ENCODE results near the gene OXCT1. TPM values are rescaled to one million over a fixed set of nuclear protein-coding genes. Genes with fewer than 3 reads are reported as not detected.

Gene OXCT1
- total and polyA plus RNA-seq, 2 of the 4 experiments (the other 2 are of a cell fraction): 14.2 to 16.3 TPM

DNA sequence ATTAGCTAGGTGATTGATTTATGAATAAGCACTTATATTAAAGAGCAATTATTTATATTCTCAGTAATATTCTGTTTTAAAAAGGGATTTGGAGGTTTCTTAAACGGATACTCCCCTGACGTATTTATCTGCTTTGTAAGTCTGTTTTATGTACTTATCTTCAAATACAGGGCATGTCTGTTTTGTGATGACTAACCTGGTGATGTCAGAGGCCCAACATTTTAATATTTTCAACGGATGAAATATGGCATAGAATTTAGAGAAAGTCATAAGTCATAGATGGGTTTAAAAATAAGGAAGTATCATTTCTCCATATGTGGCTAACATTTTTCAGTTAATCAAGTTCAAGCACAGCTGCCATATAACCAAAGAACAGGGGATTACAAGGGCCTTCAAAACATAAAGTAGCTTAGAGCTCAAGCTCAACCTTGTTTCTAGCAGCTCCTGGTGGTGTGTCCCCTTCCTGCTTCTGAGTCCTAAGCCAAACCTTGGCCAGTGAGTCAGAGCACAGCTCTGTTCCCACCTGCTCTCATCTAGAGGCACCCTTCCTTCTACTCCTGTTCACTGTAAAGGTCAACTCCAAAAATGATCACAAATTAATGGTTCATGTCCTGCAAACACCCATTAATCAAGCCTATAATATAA is 131.4 kb downstream of the OXCT1 start:
- BruUV-seq (replicated peaks): no TSS peak
- H3K9me3 ChIP-seq (ENCODE audit: control insufficient read depth, insufficient read depth, low read length): no peaks in the 10 kb centered on the region
- H3K4me1 ChIP-seq (ENCODE audit: control insufficient read depth, insufficient read depth, low read length): no peaks in the 10 kb centered on the region
- in situ Hi-C loops (cut with MboI; ENCODE audit: low sequenced_read_pairs): no loop called here
- no peak overlapping the region for H3K9ac ChIP-seq (ENCODE audit: low read depth, low read length)
- H2BK120ac ChIP-seq (ENCODE audit: low read depth, low read length): no peak overlapping the region
- H4K5ac ChIP-seq (ENCODE audit: low read depth, low read length): no peak overlapping the region
- no peak overlapping the region for H3K23ac ChIP-seq (ENCODE audit: low read depth, low read length)
- H3K27ac ChIP-seq (ENCODE audit: insufficient read depth, low read length): no peak overlapping the region
- no peak overlapping the region for H2BK15ac ChIP-seq (ENCODE audit: low read depth, low read length)
- H2AK9ac ChIP-seq (replicated peaks; ENCODE audit: low read depth, low read length, poor library complexity): no peak overlapping the region
- H3K9me1 ChIP-seq (ENCODE audit: insufficient read depth, low read length): no peaks in the 10 kb centered on the region
- H3K14ac ChIP-seq (replicated peaks; ENCODE audit: low read depth, low read length): no peak overlapping the region
- H4K20me1 ChIP-seq (ENCODE audit: insufficient read depth, low read length): no peaks in the 10 kb centered on the region
- no peaks in the 10 kb centered on the region for H3K27me3 ChIP-seq (ENCODE audit: control insufficient read depth, insufficient read depth, low read length)
- H3K4ac ChIP-seq (ENCODE audit: low read depth, low read length): no peak overlapping the region
- H3K79me1 ChIP-seq (ENCODE audit: low read depth in 1 of 2, low read length in 2 of 2): no peaks in the 10 kb centered on the region
- H2AFZ ChIP-seq (replicated peaks; ENCODE audit: low read length, poor library complexity): no peak overlapping the region
- no peak for TF ChIP-seq USF2 (IDR thresholded peaks at IDR 0.05; ENCODE audit: low read depth, low read length)
- TF ChIP-seq BHLHE40 (IDR thresholded peaks at IDR 0.05; ENCODE audit: low read depth, low read length): no peak
- TF ChIP-seq MAFK (IDR thresholded peaks at IDR 0.05; ENCODE audit: low read depth, low read length): no peak
- no peak for TF ChIP-seq RCOR1 (IDR thresholded peaks at IDR 0.05; ENCODE audit: insufficient replicate concordance, low read length)
- TF ChIP-seq MXI1 (IDR thresholded peaks at IDR 0.05; ENCODE audit: borderline replicate concordance, low read depth, low read length): no peak
- no peak for TF ChIP-seq ELK1 (IDR thresholded peaks at IDR 0.05; ENCODE audit: borderline replicate concordance, low read depth, low read length)
- no peak for TF ChIP-seq NFE2L2 (IDR thresholded peaks at IDR 0.05; ENCODE audit: low read depth, low read length)
- TF ChIP-seq FOS (IDR thresholded peaks at IDR 0.05; ENCODE audit: low read depth, low read length): no peak
- no peak for TF ChIP-seq SMC3 (IDR thresholded peaks at IDR 0.05; ENCODE audit: low read depth, low read length)
- no peak for TF ChIP-seq RAD21 (IDR thresholded peaks at IDR 0.05; ENCODE audit: low read length)
- no peak for TF ChIP-seq POLR2A (IDR thresholded peaks at IDR 0.05; ENCODE audit: low read depth, low read length)
- no peak for TF ChIP-seq CHD1 (IDR thresholded peaks at IDR 0.05; ENCODE audit: low read depth, low read length)
- TF ChIP-seq RFX5 (IDR thresholded peaks at IDR 0.05; ENCODE audit: low read depth, low read length): no peak
- no peak for TF ChIP-seq MAZ (IDR thresholded peaks at IDR 0.05; ENCODE audit: borderline replicate concordance, low read depth, low read length)
- TF ChIP-seq CEBPB (IDR thresholded peaks at IDR 0.05; ENCODE audit: low read depth, low read length): no peak
- TF ChIP-seq, protein P1, sequence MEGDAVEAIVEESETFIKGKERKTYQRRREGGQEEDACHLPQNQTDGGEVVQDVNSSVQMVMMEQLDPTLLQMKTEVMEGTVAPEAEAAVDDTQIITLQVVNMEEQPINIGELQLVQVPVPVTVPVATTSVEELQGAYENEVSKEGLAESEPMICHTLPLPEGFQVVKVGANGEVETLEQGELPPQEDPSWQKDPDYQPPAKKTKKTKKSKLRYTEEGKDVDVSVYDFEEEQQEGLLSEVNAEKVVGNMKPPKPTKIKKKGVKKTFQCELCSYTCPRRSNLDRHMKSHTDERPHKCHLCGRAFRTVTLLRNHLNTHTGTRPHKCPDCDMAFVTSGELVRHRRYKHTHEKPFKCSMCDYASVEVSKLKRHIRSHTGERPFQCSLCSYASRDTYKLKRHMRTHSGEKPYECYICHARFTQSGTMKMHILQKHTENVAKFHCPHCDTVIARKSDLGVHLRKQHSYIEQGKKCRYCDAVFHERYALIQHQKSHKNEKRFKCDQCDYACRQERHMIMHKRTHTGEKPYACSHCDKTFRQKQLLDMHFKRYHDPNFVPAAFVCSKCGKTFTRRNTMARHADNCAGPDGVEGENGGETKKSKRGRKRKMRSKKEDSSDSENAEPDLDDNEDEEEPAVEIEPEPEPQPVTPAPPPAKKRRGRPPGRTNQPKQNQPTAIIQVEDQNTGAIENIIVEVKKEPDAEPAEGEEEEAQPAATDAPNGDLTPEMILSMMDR (conservative IDR thresholded peaks at IDR 0.05; ENCODE audit: low read depth, low read length): no peak
- H3K18ac ChIP-seq (ENCODE audit: low read depth, low read length): no peak overlapping the region
- H4K8ac ChIP-seq (ENCODE audit: low read depth in 2 of 2, low read length in 2 of 2): no peak overlapping the region
- ATAC-seq (ENCODE audit: low read depth): no peak
- no CpG with 5 or more reads among the region's 3 CpGs for WGBS, 2 experiments (ENCODE audit: extremely low coverage in 2 of 2, insufficient read length in 1 of 2)
- DNase-seq: peak; percentile 2
- H3K56ac ChIP-seq (ENCODE audit: extremely low read depth, insufficient read depth, low read length): no peak overlapping the region
- H3K4me2 ChIP-seq (ENCODE audit: low read depth, low read length): no peak overlapping the region
- H2BK5ac ChIP-seq (ENCODE audit: low read depth, low read length, poor library complexity, severe bottlenecking): no peak overlapping the region
- H3K4me3 ChIP-seq (ENCODE audit: insufficient read depth, low read depth, low read length): no peak overlapping the region
- intact Hi-C loops (cut with micrococcal nuclease): no loop called here
- ChIA-PET POLR2A (ENCODE audit: unreplicated experiment) (no interaction called here), CTCF (no interaction called here)
- dilution Hi-C loops (cut with HindIII; ENCODE audit: low sequenced_read_pairs, unreplicated experiment): no loop called here
- H3K36me3 ChIP-seq (ENCODE audit: control insufficient read depth, insufficient read depth, low read length): peaks cover 3% of the 10 kb centered on the region; the same call in 1 of the 2 replicates
- no peak overlapping the region for H2BK20ac ChIP-seq (ENCODE audit: low read depth, low read length)
- no peak overlapping the region for H2AK5ac ChIP-seq (ENCODE audit: low read depth, low read length)
- no peak overlapping the region for H4K91ac ChIP-seq (ENCODE audit: insufficient read depth, low read depth, low read length)
